Measurements from ENCODE around the gene PRKAR2A. TPM values are rescaled to one million over a fixed set of nuclear protein-coding genes. Genes with fewer than 3 reads are reported as not detected.
A peak's percentile ranks its signal among the peaks of the same experiment; 100 is the strongest.
"Not testable (repeated sequence)": the region's sequence is repeated elsewhere in the genome, so short reads cannot be mapped to it uniquely, and the experiment has no call there.

Gene PRKAR2A
- total RNA-seq, 1 donor from 2014 or later, result 58.3 TPM

DNA sequence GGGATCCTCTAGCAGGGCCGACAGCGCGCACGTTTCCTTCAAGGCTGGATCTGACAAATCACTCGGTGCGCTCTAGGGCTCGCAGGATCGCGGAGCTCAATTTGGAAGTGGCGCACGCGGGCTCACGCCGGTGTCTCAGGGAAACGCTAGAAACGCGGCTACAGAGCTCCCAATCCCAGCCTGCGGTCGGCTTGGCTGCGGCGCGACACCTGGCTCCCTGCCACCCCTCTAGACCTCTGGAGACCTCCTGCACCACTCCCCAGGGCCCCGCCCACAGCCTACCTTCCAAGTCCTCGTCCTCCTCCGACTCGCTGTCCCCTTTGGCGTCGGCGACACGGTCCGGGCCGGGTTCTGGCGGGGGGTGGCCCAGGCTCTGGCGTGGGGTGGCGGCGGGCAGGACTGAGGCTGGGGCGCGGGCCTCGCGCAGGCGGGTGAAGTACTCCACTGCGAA lies 596 bp downstream of the PRKAR2A start:
- intact Hi-C loops (cut with micrococcal nuclease), result no loop called here

DNA sequence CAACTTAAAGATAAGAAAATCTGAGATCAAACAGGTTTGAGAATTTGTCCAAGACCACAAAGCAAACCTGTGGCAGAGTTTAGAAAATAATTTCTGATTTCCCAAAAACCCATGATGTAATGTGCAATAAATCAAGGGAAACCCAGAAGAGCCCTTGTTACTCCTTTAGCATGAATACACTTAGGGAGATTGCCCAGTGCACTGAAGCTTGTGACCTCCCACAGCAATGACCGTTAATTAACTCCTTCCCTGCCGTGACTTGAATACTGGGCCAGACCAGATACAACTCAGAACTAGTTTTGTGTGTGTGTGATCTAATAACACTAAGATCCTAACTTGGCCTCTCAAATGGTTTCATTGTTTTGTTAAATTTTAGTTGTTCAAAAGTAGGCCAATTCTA lies 2.5 kb downstream of the PRKAR2A start:
- no peak for DNase-seq
- ATAC-seq, result no peak
- intact Hi-C loops (cut with micrococcal nuclease), result no loop called here

More for the DNA sequence above, 596 bp downstream of the PRKAR2A start:
- ATAC-seq, result peak; percentile 79
- peak; percentile 92 for DNase-seq

DNA sequence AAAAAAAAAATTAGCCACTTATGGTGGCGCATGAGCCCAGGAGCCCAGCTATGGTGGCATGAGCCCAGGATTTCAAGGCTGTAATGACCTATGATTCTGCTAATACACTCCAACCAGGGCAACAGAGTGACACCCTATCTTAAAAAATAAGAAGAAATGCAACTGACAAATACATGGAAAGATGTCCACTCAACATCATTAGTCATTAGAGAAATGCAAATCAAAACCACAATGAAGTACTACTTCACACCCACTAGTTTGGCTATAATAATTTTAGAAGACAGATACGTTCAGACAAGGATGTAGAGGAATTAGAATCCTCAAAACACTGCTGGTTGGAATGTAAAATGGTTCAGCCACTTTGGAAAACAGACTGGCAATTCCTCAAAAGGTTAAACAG lies 10.5 kb downstream of the PRKAR2A start:
- DNase-seq, result no peak
- intact Hi-C loops (cut with micrococcal nuclease), result no loop called here

DNA sequence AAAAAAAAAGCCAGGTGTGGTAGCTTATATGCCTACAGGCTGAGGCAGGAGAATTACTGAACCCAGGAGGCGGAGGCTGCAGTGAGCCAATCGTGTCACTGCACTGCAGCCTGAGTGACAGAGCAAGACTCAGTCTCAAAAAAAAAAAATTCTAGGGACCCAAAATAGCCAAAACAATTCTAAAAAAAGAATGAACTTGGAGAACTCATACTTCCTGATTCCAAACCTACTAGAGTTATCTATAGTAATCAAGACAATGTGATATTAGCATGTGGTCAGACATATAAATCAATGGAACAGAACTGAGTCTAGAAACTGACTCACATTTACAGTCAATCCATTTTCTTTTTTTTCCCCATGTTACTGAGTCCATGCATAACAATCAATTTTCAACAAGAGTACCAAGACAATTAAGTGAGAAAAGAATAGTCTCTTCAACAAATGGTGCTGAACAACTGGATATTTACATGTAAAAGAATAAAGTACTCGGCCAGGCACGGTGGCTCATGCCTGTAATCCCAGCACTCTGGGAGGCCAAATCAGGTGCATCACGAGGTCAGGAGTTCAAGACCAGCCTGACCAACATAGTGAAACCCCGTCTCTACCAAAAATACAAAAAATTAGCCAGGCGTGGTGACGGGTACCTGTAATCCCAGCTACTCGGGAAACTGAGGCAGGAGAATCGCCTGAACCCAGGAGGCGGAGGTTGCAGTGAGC lies 11.9 kb downstream of the PRKAR2A start:
- ATAC-seq (peak; percentile 47), DNase-seq (no peak)
- intact Hi-C loops (cut with micrococcal nuclease), result no loop called here

More for the DNA sequence above, 10.5 kb downstream of the PRKAR2A start:
- ATAC-seq, result no peak

DNA sequence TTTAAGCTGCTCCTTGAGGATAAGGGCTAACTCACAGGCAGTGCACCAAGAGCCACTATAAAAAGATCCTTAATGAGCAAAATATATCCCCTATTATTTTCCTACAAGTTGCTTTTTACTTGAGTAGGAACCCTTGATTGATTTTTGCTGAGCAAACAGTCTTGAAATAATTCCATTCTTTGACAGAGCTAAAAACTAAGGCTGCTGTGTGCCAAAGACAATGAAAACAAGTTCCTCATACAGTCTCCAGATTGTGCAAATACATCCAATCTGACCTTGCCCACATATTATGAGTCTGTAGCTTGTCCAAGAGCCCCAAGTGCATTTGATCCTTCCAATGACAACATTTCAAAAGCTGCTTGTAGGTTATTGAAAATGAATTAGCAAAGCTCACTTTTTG lies 15.0 kb downstream of the PRKAR2A start:
- no peak for DNase-seq
- no peak for ATAC-seq
- intact Hi-C loops (cut with micrococcal nuclease), result no loop called here

DNA sequence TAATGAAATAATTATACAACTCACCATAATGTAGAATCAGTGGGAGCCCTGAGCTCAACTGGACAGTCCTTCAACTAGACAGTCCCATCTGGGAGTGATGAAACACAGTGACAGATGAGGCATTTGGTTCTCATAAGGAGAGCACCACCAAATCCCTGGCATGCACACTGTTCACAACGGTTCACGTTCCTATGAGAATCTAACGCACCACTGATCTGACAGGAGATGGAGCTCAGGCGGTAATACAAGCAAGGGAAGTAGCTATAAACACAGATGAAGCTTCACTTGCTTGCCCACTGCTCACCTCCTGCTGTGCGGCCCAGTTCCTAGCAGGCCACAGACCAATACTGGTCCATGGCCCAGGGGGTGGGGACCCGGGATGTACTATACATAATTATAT lies 17.0 kb downstream of the PRKAR2A start:
- intact Hi-C loops (cut with micrococcal nuclease), result no loop called here
- DNase-seq (no peak), ATAC-seq (no peak)

DNA sequence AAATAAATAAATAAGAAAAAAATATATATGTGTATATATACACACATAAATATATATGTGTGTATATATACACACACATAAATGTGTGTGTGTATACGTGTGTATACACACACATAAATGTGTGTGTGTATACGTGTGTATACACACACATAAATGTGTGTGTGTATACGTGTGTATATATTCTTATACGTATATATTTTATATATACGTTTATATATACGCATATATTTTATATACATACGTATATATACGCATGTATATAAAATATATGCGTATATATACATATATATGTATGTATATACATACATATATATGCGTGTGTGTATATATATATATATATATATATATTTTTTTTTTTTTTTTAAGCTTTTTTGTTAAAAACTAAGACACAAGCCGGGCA lies 18.1 kb downstream of the PRKAR2A start:
- intact Hi-C loops (cut with micrococcal nuclease); ATAC-seq; DNase-seq: not testable (repeated sequence)

DNA sequence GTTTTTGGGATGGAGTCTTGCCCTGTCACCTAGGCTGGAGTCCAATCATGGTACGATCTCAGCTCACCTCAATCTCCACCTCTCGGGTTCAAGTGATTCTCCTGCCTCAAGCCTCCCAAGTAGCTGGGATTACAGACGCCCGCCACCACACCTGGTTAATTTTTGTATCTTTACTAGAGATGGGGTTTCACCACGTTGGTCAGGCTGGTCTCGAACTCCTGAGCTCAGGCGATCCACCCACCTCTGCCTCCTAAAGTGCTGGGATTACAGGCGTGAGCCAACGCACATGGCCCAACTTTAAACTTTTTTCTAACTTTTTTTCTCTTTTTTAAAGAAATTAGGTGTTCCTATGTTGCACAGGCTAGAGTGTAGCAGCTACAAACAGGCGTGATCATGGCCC lies 19.8 kb downstream of the PRKAR2A start:
- intact Hi-C loops (cut with micrococcal nuclease); ATAC-seq: not testable (repeated sequence)

DNA sequence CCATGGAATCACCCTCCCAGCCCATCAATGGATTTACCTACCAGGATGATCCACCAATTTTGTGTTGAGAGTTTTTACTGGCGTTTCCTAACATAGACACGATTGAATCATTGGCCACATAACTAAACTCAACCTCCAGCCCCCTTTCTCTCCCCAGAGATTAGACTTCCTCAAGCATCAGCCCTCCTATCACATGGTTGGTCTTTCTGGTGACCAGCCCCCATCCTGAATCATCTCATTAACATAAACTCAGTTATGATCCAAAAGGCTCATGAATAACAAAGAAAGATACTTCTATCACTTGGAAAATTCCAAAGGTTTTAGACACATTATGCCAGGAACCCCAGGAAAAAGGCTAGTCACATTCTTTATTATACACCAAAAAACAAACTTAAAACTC lies 21.2 kb downstream of the PRKAR2A start:
- ATAC-seq (no peak), DNase-seq (no peak)
- intact Hi-C loops (cut with micrococcal nuclease), result no loop called here

More for the DNA sequence above, 19.8 kb downstream of the PRKAR2A start:
- not testable (repeated sequence) for DNase-seq

DNA sequence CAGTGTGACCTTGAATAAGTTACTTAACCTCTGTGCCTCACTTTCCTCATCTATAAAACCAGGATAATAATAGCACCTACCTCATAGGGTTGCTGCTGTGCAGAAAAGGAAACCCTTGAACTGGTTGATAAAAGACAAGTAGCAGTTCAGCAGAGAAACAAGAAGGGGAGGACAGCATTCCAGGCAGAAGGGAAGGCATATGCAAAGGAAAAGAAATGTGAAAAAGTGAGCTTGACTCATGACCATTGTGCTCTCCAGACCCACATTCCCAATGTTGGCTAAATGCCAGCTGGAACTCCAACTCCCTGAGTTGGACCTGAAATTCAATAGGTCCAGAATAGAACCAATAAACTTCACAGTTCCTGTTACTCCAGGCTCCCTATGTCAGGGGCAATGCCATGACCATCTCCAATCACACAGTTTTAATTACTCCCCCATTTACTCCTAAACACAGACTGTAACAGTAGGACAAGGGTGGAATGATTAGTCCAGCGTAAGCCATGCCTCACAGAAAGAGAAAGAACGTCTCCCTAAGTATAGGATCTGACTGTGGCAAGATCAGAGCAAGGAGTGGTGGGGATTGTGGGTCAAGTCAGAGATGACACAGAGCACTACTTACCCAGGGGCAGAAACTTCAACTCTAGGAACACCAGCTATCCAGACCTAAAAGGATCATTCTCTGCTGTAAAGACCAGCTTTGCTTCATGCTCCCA lies 26.9 kb downstream of the PRKAR2A start:
- intact Hi-C loops (cut with micrococcal nuclease), result no loop called here
- no peak for DNase-seq
- peak; percentile 82 for ATAC-seq

DNA sequence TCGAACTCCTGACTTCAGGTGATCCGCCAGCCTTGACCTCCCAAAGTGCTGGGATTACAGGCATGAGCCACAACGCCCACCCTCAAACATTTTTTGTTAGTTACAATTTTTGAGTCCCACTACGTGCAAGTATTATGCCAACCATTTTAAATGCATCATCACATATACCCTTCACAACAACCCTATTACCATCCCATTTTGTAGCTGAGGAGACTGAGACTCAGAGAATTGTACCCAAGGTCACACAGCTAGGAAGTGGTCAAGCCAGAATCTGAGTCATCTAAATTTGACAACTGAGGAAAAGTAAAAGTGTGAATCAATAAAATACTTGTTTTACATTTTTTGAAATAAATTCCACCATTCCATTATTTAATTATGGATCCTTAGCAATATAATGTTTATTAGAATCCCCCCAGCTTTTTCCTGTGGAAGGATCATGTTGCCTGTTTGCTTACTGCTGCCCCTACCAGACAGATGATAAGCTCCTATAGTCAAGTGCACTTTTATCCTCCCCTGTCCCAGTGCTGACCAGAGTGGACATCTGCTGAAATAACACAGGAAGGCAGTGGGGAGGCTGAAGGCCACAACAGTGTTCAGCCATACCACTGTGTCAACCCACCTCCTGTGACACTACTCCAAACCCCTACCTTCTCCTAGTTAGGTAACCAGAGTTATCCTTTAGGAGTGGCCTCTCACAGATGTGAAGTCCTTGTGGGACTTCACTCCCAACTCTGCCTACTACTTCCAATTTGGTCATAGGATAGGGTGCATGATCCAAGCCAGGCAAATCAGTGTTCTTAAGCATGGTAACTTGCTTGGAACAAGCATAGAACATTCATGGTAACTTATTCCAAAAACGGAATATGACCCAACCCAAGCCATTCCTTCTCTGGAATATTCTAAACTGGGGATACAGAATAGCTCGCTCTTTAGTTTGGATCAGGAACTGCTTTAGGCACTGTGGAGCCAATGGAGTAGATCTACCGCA lies 28.1 kb downstream of the PRKAR2A start:
- ATAC-seq, result peak; percentile 33
- intact Hi-C loops (cut with micrococcal nuclease), result no loop called here
- DNase-seq, result no peak

DNA sequence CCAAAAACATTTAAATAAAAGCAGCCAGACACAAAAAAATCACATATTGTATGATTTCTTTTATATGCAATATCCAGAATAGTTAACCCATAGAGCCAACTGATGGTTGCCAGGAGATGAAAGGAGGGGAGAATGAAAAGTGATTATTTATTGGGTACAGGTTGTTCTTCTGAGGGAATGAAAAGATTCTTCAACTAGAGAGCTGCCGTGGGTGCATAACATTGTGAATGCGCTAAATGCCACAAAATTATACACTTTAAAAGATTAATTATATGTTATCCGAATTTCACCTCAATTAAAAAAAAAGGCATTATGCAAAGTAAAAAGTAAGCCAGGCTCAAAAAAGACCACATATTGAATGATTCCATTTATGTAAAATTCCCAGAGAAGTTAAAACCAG lies 36.1 kb downstream of the PRKAR2A start:
- DNase-seq (no peak), ATAC-seq (no peak)
- intact Hi-C loops (cut with micrococcal nuclease), result no loop called here

DNA sequence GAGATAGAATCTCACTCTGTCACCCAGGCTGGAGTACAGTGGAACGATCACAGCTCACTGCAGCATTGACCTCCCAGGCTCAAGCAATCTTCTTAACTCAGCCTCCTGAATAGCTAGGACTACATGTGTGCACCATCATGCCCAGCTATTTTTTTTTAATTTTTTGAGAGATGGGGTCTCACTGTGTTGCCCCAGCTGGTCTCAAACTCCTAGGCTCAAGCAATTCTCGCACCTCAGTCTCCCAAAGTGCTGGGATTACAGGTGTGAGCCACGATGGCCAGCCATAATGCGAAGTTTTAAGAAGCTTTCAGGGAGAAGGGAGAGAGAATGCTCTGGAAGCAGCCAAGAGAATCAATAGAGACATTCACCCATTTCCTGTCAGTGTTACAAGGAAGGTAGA lies 42.7 kb downstream of the PRKAR2A start:
- DNase-seq (no peak), ATAC-seq (no peak)
- intact Hi-C loops (cut with micrococcal nuclease), result no loop called here

DNA sequence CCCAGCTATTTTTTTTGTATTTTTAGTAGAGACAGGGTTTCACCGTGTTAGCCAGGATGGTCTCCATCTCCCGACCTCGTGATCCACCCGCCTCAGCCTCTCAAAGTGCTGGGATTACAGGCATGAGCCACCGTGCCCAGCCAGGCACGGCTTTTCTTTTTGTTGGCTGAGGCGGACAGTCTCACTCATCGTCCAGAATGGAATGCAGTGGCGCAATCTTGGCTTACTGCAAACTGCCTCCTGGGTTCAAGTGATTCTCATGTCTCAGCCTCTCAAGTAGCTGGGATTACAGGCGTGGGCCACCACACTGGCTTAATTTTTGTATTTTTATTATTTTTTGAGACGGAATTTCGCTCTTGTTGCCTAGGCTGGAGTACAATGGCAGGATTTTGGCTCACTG lies 46.8 kb downstream of the PRKAR2A start:
- intact Hi-C loops (cut with micrococcal nuclease); ATAC-seq; DNase-seq: not testable (repeated sequence)

DNA sequence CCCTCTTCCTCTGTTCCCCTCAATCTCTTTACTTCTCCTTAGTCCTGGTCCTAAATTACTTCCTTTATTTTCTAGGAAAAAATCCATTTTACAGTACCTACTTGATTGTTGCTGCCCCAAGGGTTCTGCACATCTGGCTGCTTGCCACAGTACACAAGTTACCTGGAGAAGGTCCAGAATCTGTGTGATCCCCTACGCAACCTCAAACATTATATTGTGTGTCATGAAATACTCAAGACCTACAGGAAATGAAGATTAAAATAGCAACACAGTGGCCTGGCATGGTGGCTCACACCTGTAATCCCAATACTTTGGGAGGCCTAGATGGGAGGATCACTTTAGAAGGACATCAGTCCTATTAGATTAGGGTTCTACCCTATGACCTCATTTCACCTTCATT lies 48.7 kb downstream of the PRKAR2A start:
- DNase-seq, result no peak
- intact Hi-C loops (cut with micrococcal nuclease), result no loop called here
- ATAC-seq, result no peak

DNA sequence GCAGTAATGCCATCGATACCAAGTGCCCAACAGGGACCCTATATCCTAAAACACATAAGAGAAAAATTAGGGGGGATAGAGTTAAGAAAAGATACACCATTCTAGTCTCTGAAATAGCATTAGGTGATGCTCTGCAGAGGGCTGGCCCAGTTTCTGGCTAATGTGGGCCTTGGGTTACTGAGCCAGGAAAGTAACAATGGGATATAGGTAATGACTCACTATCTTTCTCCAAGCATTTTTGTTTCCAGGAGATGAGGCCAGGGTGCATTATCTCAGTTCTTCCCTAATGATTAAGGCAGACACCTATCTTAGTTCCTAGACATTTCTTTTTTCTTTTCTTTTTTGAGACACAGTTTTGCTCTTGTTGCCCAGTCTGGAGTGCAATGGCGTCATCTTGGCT lies 50.0 kb downstream of the PRKAR2A start:
- intact Hi-C loops (cut with micrococcal nuclease), result no loop called here
- ATAC-seq, result no peak
- no peak for DNase-seq

DNA sequence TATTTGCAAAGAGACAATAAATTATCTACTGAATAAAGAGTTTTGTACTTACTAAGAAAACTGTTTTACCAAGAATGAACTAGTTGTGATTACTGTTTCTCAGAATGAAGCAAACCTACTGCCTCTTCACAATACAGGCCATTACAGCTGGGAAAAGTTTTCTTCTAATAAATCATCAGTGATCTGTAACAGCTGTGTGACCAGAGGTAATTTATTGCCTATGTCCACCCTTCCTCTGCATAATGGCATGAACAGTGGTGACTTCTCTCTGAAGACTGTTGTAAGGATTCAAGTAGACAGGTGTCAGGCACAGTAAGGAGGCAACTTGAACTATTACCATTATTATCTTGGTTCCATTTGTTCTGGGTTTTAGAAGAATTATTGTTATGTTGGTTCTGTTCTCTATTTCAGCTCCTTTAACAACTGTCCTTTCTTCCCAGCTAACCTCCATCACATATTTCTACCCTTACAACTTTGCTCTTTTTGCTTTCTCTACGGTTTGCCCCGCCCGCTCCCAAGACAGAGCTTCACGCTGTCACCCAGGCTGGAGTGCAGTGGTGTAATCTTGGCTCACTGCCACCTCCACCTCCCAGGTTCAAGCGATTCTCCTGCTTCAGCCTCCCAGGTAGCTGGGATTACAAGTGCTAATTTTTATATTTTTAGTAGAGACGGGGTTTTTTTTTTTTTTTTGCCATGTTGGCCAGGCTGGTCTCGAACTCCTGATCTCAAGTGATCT lies 51.5 kb downstream of the PRKAR2A start:
- ATAC-seq (no peak), DNase-seq (no peak)
- intact Hi-C loops (cut with micrococcal nuclease), result no loop called here

DNA sequence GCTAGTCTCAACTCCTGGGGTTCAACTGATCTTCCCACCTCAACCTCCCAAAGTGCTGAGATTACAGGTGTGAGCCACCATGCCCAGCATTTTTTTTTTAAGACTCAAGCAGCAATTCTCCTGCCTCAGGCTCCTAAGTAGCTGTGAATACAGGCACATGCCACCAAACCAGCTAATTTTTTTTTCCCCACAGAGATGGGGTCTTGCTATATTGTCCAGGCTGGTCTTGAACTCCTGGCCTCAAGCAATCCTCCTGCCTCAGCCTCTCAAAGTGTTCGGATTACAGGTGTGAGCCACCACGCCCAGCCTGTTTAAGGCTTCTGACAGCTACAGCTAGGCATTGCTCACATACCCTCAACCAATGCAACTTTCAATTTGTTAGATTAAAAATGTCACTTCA lies 54.2 kb downstream of the PRKAR2A start:
- ATAC-seq; intact Hi-C loops (cut with micrococcal nuclease); DNase-seq: not testable (repeated sequence)

DNA sequence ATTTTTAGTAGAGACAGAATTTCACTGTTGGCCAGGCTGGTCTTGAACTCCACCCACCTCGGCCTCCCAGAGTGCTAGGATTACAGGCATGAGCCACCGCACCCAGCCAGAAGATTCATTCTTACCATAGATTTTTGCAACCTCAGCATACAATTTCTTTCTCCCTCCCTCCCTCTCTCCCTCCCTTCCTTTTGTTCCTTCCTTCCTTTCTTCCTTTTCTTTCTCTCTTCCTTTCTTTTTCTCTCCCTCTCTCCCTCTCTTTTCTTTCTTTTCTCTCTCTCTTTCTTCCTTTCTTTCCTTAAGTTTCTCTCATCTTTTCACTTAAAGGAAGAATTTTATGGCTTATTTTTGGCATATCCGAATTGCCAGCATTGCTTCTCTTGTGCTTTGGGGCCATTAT lies 58.0 kb downstream of the PRKAR2A start:
- intact Hi-C loops (cut with micrococcal nuclease), result no loop called here
- no peak for DNase-seq
- ATAC-seq, result no peak
